GM12878 (cell line): ENCODE measurements around the gene URAD. TPM values are rescaled to one million over a fixed set of nuclear protein-coding genes. Genes with fewer than 3 reads are reported as not detected.

Experiments used
- ATAC-seq: fragments of 200-7000 bp; cut with Tn5 transposase; 3 replicates; pipeline ENCODE4 v1.9.1; 2020; ENCODE audit warnings: mild to moderate bottlenecking, moderate library complexity
- BruUV-seq: library from RNA; stranded (reverse); fragments of 400-500 nt; replicated peaks from 2 replicates; lab custom pipeline; 2021; lab: Mats Ljungman, UMichigan
- CTCF ChIA-PET: fragments of 300-600 bp; sonication (Branson Sonifier 250); formaldehyde crosslinking; extraction: SDS; loops from one replicate; lab custom pipeline; 2021; ENCODE audit warnings: inconsistent platforms; lab: Yijun Ruan, JAX
- POLR2A ChIA-PET: fragments of 350-600 bp; formaldehyde crosslinking; extraction: SDS; loops from one replicate; lab custom pipeline; 2021; ENCODE audit warnings: inconsistent platforms; lab: Charles Lee
- RAD21 ChIA-PET: fragments of 300-600 bp; sonication (Branson Sonifier 250); formaldehyde crosslinking; loops from one replicate; lab custom pipeline; 2023; ENCODE audit warnings: antibody characterized with exemption; ENCODE audit not compliant: unreplicated experiment; lab: Charles Lee
- SMC1A ChIA-PET: fragments of 300-600 bp; sonication (Branson Sonifier 250); formaldehyde crosslinking; loops from one replicate; lab custom pipeline; 2023; ENCODE audit not compliant: unreplicated experiment, uncharacterized antibody; lab: Charles Lee
- DNase-seq: peaks from one replicate; pipeline ENCODE4 v3.0.0-alpha.2; 2011; ENCODE audit warnings: low read depth, low spot score
- FAIRE-seq: peaks from 3 replicates; lab custom pipeline; 2011; peaks lifted over from hg19 to GRCh38; lab: Jason Lieb, UNC
- H2AFZ ChIP-seq: 2 replicates; pipeline ENCODE4 v1.6.0; 2011; ENCODE audit warnings: low read depth, low read length, control low read depth; ENCODE audit not compliant: control insufficient read depth
- H3K27ac ChIP-seq: 2 replicates; pipeline ENCODE4 v1.5.1; 2011; ENCODE audit warnings: control low read depth; ENCODE audit not compliant: control insufficient read depth, insufficient read depth
- H3K27me3 ChIP-seq, 2 experiments: replicated peaks in 1 of 2; 2 replicates each; pipeline versions ENCODE4 v1.6.0 to v1.6.1; 2011; ENCODE audit warnings: low read length in 1 of 2; ENCODE audit not compliant: control insufficient read depth in 2 of 2, insufficient read depth in 2 of 2
- H3K36me3 ChIP-seq, 2 experiments: 2 replicates each; pipeline ENCODE4 v1.5.1; 2011; ENCODE audit warnings: low read length in 1 of 2; ENCODE audit not compliant: control insufficient read depth in 2 of 2, insufficient read depth in 2 of 2
- H3K4me1 ChIP-seq: 2 replicates; pipeline ENCODE4 v1.6.1; 2011; ENCODE audit warnings: mild to moderate bottlenecking, low read length, moderate library complexity, mixed read lengths; ENCODE audit not compliant: control insufficient read depth, insufficient read depth
- H3K4me2 ChIP-seq: 2 replicates; pipeline ENCODE4 v1.6.0; 2011; ENCODE audit warnings: control low read depth; ENCODE audit not compliant: control insufficient read depth, insufficient read depth
- H3K4me3 ChIP-seq: fragments of 200-600 bp; sonication (generic); 2 replicates; pipeline ENCODE4 v1.5.1; 2016
- H3K79me2 ChIP-seq: 2 replicates; pipeline ENCODE4 v1.6.0; 2011; ENCODE audit warnings: low read length; ENCODE audit not compliant: control insufficient read depth, insufficient read depth
- H3K9ac ChIP-seq: 2 replicates; pipeline ENCODE4 v1.8.0; 2011; ENCODE audit warnings: low read length, control low read depth, mixed read lengths; ENCODE audit not compliant: control insufficient read depth, insufficient read depth
- H3K9me3 ChIP-seq: replicated peaks from 3 replicates; pipeline ENCODE4 v1.5.1; 2011; ENCODE audit warnings: mild to moderate bottlenecking, low read length; ENCODE audit not compliant: control insufficient read depth, insufficient read depth
- H4K20me1 ChIP-seq: 2 replicates; pipeline ENCODE4 v1.6.0; 2011; ENCODE audit not compliant: control insufficient read depth, insufficient read depth
- CREB1 ChIP-seq: IDR thresholded peaks from 2 replicates; pipeline ENCODE4 v1.6.1; 2012; ENCODE audit warnings: low read depth, mild to moderate bottlenecking, inconsistent platforms
- EED ChIP-seq: sonication (generic); IDR thresholded peaks from 2 replicates; pipeline ENCODE4 v1.6.1; 2016; ENCODE audit warnings: antibody characterized with exemption, low read depth
- EP300 ChIP-seq, 2 experiments: fragments of 150-350 bp in 1 of 2; IDR thresholded peaks; 2 replicates each; pipeline ENCODE4 v1.6.1; 2011 to 2012; ENCODE audit warnings: low read depth in 2 of 2, low read length in 2 of 2, borderline replicate concordance in 1 of 2, improper control_type of control experiment in 1 of 2, inconsistent platforms in 1 of 2; ENCODE audit not compliant: control insufficient read depth in 1 of 2
- MEF2B ChIP-seq: fragments of 450-650 bp; IDR thresholded peaks from 2 replicates; pipeline ENCODE4 v1.6.1; 2018; ENCODE audit warnings: mild to moderate bottlenecking, moderate library complexity; ENCODE audit not compliant: partially characterized antibody, poor library complexity, severe bottlenecking
- MXI1 ChIP-seq: fragments of 150-350 bp; IDR thresholded peaks from 2 replicates; pipeline ENCODE4 v1.6.1; 2011; ENCODE audit warnings: low read depth, mild to moderate bottlenecking, inconsistent platforms, low read length, improper control_type of control experiment
- NFYB ChIP-seq: IDR thresholded peaks from 2 replicates; pipeline ENCODE4 v1.6.1; 2011; ENCODE audit warnings: low read depth, mild to moderate bottlenecking, low read length, improper control_type of control experiment, moderate library complexity; ENCODE audit not compliant: insufficient read depth
- RB1 ChIP-seq: fragments of 450-650 bp; formaldehyde crosslinking; IDR thresholded peaks from 2 replicates; pipeline ENCODE4 v1.6.1; 2017; ENCODE audit warnings: mild to moderate bottlenecking, borderline replicate concordance
- RBBP5 ChIP-seq: fragments of 200-600 bp; sonication (generic); conservative IDR thresholded peaks from 2 replicates; pipeline ENCODE4 v1.6.1; 2016
- WRNIP1 ChIP-seq: IDR thresholded peaks from 2 replicates; pipeline ENCODE4 v1.6.1; 2011; ENCODE audit warnings: low read depth, low read length, improper control_type of control experiment, borderline replicate concordance
- ZNF622 ChIP-seq: fragments of 450-650 bp; IDR thresholded peaks from 2 replicates; pipeline ENCODE4 v1.6.1; 2017; ENCODE audit warnings: mild to moderate bottlenecking, inconsistent platforms
- ZZZ3 ChIP-seq: IDR thresholded peaks from 2 replicates; pipeline ENCODE4 v1.6.1; 2011; ENCODE audit warnings: low read depth; ENCODE audit not compliant: control insufficient read depth, insufficient read length
- WGBS: methylation state at CpG from one replicate; pipeline ENCODE4 v1.1.6; 2016; ENCODE audit warnings: low lambda C conversion rate; ENCODE audit not compliant: insufficient replicate concordance, insufficient coverage; ENCODE audit errors: missing lambda C conversion rate; 5-methylcytosine and 5-hydroxymethylcytosine counted together
- in situ Hi-C: fragments of 300-500 bp; cut with MboI; formaldehyde crosslinking; loops from 9 replicates; pipeline ENCODE4 v1.14.3; 2018; ENCODE audit warnings: mixed read lengths
- intact Hi-C: fragments of 100-400 bp; cut with micrococcal nuclease; formaldehyde crosslinking; loops from one replicate; pipeline ENCODE4 v1.14.2; 2022; ENCODE audit not compliant: unreplicated experiment
- polyA plus RNA-seq, 11 experiments: library from polyadenylated mRNA; depleted of rRNA in 4 of 11; unstranded in 6 of 11; stranded (reverse) in 5 of 11; fragments of >200 nt; fragmentation: Nextera tagmentation in 4 of 11; fragmentation: Illumina TruSeq in 1 of 11; extraction: Ambion mirVana in 4 of 11; extraction: Trizol in 1 of 11; gene quantifications; 1 replicate in 1 of 11; 2 replicates in 10 of 11; pipeline versions ENCODE4 v1.2.1 to v1.2.3, GENCODE V29; 2011 to 2016; ENCODE audit warnings: inconsistent platforms in 2 of 11, missing spikeins in 2 of 11, low read depth in 1 of 11
- total RNA-seq, 4 experiments: library from RNA; depleted of rRNA in 3 of 4; stranded (reverse); fragments of >200 nt in 3 of 4; fragmentation: Illumina TruSeq in 1 of 4; extraction: Trizol in 1 of 4; gene quantifications; 2 replicates each; pipeline versions ENCODE4 v1.2.1 to v1.2.3, GENCODE V29; 2013 to 2021
- TF ChIP-seq, protein P1 (sequence below): fragments of 450-650 bp; IDR thresholded peaks from 2 replicates; pipeline ENCODE4 v1.6.1; 2017; ENCODE audit warnings: mild to moderate bottlenecking

Gene URAD
- total and polyA plus RNA-seq, 10 of the 15 experiments (the other 5 are each of a cell fraction or from before 2014, with no cell fraction given), result not detected

- FAIRE-seq (no peak), DNase-seq (no peak), ATAC-seq (no peak)
- no peaks in the 10 kb centered on the region for H3K9me3 ChIP-seq
- ChIA-PET RAD21 (interaction anchor here (1.6 kb wide), 1 partner anchor 150 kb away, joined by 5 read pairs; no protein-coding TSS in a partner anchor), POLR2A (no interaction called here), CTCF (interaction anchor here (1.4 to 9.6 kb wide), 2 partner anchors 22 to 152 kb away, joined by 3 to 238 read pairs; no protein-coding TSS in a partner anchor), SMC1A (no interaction called here)
- H3K4me1 ChIP-seq, result no peaks in the 10 kb centered on the region
- H4K20me1 ChIP-seq, result no peaks in the 10 kb centered on the region
- H3K9ac ChIP-seq, result no peak overlapping the region
- no peak overlapping the region for H2AFZ ChIP-seq
- no peaks in the 10 kb centered on the region for H3K79me2 ChIP-seq
- H3K4me2 ChIP-seq, result no peak overlapping the region
- in situ Hi-C loops, result loop anchor here (5.0 to 10.0 kb wide), 4 partner anchors 153 to 996 kb away; no protein-coding TSS in a partner anchor
- intact Hi-C loops, result loop anchor here (10.0 kb wide), 1 partner anchor 996 kb away; no protein-coding TSS in a partner anchor
- BruUV-seq, result no TSS peak
- WGBS, result 31% methylated on average over 48 of the region's 54 CpGs
- H3K27me3 ChIP-seq, result peaks cover 26 to 39% of the 10 kb centered on the region in 2 experiments
- H3K36me3 ChIP-seq, result no peaks in the 10 kb centered on the region
- H3K4me3 ChIP-seq, result no peak overlapping the region
- no peak overlapping the region for H3K27ac ChIP-seq
- TF ChIP-seq ZZZ3, result no peak
- TF ChIP-seq RBBP5, result no peak
- no peak for TF ChIP-seq NFYB
- TF ChIP-seq EP300 (IDR thresholded peaks at IDR 0.05; ENCODE audit: borderline replicate concordance in 1 of 2, control insufficient read depth in 1 of 2, low read depth in 2 of 2, low read length in 2 of 2), result no peak
- TF ChIP-seq ZNF622, result no peak
- TF ChIP-seq EED, result no peak
- TF ChIP-seq, protein P1, sequence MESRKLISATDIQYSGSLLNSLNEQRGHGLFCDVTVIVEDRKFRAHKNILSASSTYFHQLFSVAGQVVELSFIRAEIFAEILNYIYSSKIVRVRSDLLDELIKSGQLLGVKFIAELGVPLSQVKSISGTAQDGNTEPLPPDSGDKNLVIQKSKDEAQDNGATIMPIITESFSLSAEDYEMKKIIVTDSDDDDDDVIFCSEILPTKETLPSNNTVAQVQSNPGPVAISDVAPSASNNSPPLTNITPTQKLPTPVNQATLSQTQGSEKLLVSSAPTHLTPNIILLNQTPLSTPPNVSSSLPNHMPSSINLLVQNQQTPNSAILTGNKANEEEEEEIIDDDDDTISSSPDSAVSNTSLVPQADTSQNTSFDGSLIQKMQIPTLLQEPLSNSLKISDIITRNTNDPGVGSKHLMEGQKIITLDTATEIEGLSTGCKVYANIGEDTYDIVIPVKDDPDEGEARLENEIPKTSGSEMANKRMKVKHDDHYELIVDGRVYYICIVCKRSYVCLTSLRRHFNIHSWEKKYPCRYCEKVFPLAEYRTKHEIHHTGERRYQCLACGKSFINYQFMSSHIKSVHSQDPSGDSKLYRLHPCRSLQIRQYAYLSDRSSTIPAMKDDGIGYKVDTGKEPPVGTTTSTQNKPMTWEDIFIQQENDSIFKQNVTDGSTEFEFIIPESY, result no peak
- no peak for TF ChIP-seq RB1
- TF ChIP-seq MEF2B, result no peak
- TF ChIP-seq MXI1, result no peak
- no peak for TF ChIP-seq CREB1
- no peak for TF ChIP-seq WRNIP1
Measured at GRCh38 chr13:27980280-27980998, 8.1 kb downstream of the URAD start.
